ENCODE measurements around the gene EZH1. TPM values are rescaled to one million over a fixed set of nuclear protein-coding genes. Genes with fewer than 3 reads are reported as not detected.
A peak's percentile ranks its signal among the peaks of the same experiment; 100 is the strongest.

Gene EZH1
- polyA plus RNA-seq, 1 donor from 2014 or later: 52.5 TPM

DNA sequence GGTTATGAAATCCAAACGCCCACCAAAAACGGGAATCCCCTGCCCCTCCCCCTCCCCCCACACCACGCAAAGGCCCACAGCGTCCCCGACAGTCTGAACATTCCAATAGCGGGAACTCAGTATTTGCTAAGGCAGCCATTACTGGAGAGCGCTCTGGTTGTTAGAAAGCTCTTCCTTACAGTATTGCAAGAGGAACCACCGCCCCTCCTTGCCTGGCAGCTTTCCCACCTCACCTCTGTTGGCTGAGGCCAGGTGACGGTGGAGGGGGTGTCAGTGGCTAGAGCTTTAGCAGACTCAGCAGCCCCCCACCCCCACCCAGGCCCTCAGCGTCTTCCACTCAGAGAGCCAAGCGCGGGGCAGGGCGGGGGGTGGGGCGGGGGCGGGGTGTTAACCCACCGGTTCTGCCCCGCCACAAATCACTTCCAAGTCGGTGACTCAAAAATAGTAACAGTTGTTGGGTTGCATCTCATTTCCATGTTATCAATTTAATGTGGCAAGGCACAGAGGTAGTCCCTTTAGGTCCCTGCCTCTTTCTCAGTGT lies 65.8 kb downstream of the EZH1 start:
- no peaks in the 10 kb centered on the region for H3K27me3 ChIP-seq (ENCODE audit: insufficient read depth, low read depth, low read length)
- peaks cover 12% of the 10 kb centered on the region for H3K79me2 ChIP-seq (replicated peaks; ENCODE audit: insufficient read depth, low read length)
- peak overlapping the region; percentile 95 for H3K4me2 ChIP-seq (ENCODE audit: low read length)
- H3K4me3 ChIP-seq (ENCODE audit: low read length): peak overlapping the region; percentile 78
- no peaks in the 10 kb centered on the region for H3F3A ChIP-seq (ENCODE audit: insufficient read depth, low read length, poor library complexity, severe bottlenecking)
- H3K36me3 ChIP-seq (ENCODE audit: insufficient read depth, low read length): no peaks in the 10 kb centered on the region
- H3K9ac ChIP-seq (ENCODE audit: low read length): peak overlapping the region; percentile 83
- H3K9me3 ChIP-seq (ENCODE audit: low read length): no peaks in the 10 kb centered on the region
- H2AFZ ChIP-seq (ENCODE audit: low read depth, low read length): no peak overlapping the region
- H4K20me1 ChIP-seq (ENCODE audit: insufficient read depth): no peaks in the 10 kb centered on the region
- H3K9me2 ChIP-seq (ENCODE audit: insufficient read depth, low read length): no peaks in the 10 kb centered on the region
- TF ChIP-seq EZH2 (IDR thresholded peaks at IDR 0.05; ENCODE audit: borderline replicate concordance, insufficient read depth, low read length, poor library complexity, severe bottlenecking): no peak
- TF ChIP-seq POLR2AphosphoS5 (IDR thresholded peaks at IDR 0.05): peak; percentile 8
- H3K27ac ChIP-seq (ENCODE audit: low read length): peak overlapping the region; percentile 95

GRCh38 chr17:42677921-42678781 lies 66.7 kb downstream of the EZH1 start:
- no peaks in the 10 kb centered on the region for H4K20me1 ChIP-seq (ENCODE audit: insufficient read depth)
- H3K4me3 ChIP-seq (ENCODE audit: low read length): peak overlapping the region; percentile 78
- no peaks in the 10 kb centered on the region for H3K36me3 ChIP-seq (ENCODE audit: insufficient read depth, low read length)
- no peaks in the 10 kb centered on the region for H3K9me2 ChIP-seq (ENCODE audit: insufficient read depth, low read length)
- no peaks in the 10 kb centered on the region for H3F3A ChIP-seq (ENCODE audit: insufficient read depth, low read length, poor library complexity, severe bottlenecking)
- peak overlapping the region; percentile 95 for H3K4me2 ChIP-seq (ENCODE audit: low read length)
- no peak for TF ChIP-seq RAD21 (conservative IDR thresholded peaks at IDR 0.05)
- peak; percentile 93 for TF ChIP-seq TAF1 (IDR thresholded peaks at IDR 0.05; ENCODE audit: low read depth)
- TF ChIP-seq, protein P1, sequence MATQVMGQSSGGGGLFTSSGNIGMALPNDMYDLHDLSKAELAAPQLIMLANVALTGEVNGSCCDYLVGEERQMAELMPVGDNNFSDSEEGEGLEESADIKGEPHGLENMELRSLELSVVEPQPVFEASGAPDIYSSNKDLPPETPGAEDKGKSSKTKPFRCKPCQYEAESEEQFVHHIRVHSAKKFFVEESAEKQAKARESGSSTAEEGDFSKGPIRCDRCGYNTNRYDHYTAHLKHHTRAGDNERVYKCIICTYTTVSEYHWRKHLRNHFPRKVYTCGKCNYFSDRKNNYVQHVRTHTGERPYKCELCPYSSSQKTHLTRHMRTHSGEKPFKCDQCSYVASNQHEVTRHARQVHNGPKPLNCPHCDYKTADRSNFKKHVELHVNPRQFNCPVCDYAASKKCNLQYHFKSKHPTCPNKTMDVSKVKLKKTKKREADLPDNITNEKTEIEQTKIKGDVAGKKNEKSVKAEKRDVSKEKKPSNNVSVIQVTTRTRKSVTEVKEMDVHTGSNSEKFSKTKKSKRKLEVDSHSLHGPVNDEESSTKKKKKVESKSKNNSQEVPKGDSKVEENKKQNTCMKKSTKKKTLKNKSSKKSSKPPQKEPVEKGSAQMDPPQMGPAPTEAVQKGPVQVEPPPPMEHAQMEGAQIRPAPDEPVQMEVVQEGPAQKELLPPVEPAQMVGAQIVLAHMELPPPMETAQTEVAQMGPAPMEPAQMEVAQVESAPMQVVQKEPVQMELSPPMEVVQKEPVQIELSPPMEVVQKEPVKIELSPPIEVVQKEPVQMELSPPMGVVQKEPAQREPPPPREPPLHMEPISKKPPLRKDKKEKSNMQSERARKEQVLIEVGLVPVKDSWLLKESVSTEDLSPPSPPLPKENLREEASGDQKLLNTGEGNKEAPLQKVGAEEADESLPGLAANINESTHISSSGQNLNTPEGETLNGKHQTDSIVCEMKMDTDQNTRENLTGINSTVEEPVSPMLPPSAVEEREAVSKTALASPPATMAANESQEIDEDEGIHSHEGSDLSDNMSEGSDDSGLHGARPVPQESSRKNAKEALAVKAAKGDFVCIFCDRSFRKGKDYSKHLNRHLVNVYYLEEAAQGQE (IDR thresholded peaks at IDR 0.05; ENCODE audit: borderline replicate concordance): peak; percentile 83
- TF ChIP-seq SMC3 (conservative IDR thresholded peaks at IDR 0.05; ENCODE audit: poor library complexity): no peak
- peak; percentile 15 for TF ChIP-seq EP300 (conservative IDR thresholded peaks at IDR 0.05; ENCODE audit: poor library complexity, severe bottlenecking)
- TF ChIP-seq EZH2 (IDR thresholded peaks at IDR 0.05; ENCODE audit: borderline replicate concordance, insufficient read depth, low read length, poor library complexity, severe bottlenecking): no peak
- TF ChIP-seq CTCF (IDR thresholded peaks at IDR 0.05; ENCODE audit: poor library complexity, severe bottlenecking): no peak
- peak; percentile 33 for TF ChIP-seq MXI1 (conservative IDR thresholded peaks at IDR 0.05; ENCODE audit: poor library complexity, severe bottlenecking)
- peak; percentile 95 for TF ChIP-seq POLR2AphosphoS5 (IDR thresholded peaks at IDR 0.05)
- H3K27ac ChIP-seq (ENCODE audit: low read length): peak overlapping the region; percentile 95
- H3K79me2 ChIP-seq (replicated peaks; ENCODE audit: insufficient read depth, low read length): peaks cover 10% of the 10 kb centered on the region
- no peaks in the 10 kb centered on the region for H3K27me3 ChIP-seq (ENCODE audit: insufficient read depth, low read depth, low read length)
- H3K9ac ChIP-seq (ENCODE audit: low read length): peak overlapping the region; percentile 83
- no peaks in the 10 kb centered on the region for H3K9me3 ChIP-seq (ENCODE audit: low read length)
- H2AFZ ChIP-seq (ENCODE audit: low read depth, low read length): peak overlapping the region; percentile 33
